Breast epithelium (tissue), 3 donors: Measurements from ENCODE around the gene NME3.

Source experiments
- POLR2A ChIP-seq: fragments of 450-650 bp; IDR thresholded peaks from one replicate; pipeline ENCODE4 v1.6.1; 2016; ENCODE audit warnings: antibody characterized with exemption, mild to moderate bottlenecking, moderate library complexity
- POLR2AphosphoS5 ChIP-seq, 3 donors: sonication (generic); formaldehyde crosslinking; IDR thresholded peaks; one replicate each; pipeline ENCODE4 v1.6.1; 2017; ENCODE audit warnings: antibody characterized with exemption in 3 of 3
- TF ChIP-seq, protein P1 (sequence below), 3 donors: fragments of 450-650 bp; IDR thresholded peaks; one replicate each; pipeline ENCODE4 v1.5.1; 2016 to 2017; ENCODE audit warnings: antibody characterized with exemption in 3 of 3, mild to moderate bottlenecking in 3 of 3, moderate library complexity in 3 of 3

DNA sequence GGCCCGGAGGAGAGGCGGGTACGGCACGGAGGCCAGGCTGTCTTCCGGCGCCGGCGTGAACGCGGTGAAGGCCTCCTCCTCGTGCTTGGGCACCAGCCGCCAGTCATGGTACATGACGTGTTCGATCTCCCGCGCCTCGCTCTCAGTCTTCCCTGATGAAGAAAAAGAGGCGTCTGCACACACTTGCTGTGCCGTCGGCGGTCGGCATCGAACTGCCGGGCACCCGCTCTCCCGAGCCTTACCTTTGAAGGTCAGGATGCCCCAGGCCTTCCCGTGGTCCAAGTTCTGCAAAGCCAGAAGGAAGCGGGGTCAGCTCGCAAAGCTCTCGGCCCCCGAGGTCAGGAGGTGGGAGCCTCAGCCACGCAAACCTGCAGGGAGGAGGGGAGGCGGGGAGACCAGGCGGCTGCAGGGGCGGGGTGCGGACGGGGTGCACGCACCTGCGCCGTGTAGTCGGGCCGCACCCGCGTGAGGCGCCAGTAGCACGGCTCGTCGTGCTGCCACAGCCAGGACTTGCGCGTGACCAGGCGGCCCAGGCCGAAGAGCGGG lies 1.1 kb upstream of the NME3 start, which contains the start of gene EME2:
- TF ChIP-seq, protein P1, sequence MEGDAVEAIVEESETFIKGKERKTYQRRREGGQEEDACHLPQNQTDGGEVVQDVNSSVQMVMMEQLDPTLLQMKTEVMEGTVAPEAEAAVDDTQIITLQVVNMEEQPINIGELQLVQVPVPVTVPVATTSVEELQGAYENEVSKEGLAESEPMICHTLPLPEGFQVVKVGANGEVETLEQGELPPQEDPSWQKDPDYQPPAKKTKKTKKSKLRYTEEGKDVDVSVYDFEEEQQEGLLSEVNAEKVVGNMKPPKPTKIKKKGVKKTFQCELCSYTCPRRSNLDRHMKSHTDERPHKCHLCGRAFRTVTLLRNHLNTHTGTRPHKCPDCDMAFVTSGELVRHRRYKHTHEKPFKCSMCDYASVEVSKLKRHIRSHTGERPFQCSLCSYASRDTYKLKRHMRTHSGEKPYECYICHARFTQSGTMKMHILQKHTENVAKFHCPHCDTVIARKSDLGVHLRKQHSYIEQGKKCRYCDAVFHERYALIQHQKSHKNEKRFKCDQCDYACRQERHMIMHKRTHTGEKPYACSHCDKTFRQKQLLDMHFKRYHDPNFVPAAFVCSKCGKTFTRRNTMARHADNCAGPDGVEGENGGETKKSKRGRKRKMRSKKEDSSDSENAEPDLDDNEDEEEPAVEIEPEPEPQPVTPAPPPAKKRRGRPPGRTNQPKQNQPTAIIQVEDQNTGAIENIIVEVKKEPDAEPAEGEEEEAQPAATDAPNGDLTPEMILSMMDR (IDR thresholded peaks at IDR 0.05): no peak
- TF ChIP-seq POLR2A (no peak), POLR2AphosphoS5 (IDR thresholded peaks at IDR 0.05) (no peak)
